ENCODE results near the gene ENOSF1. TPM values are rescaled to one million over a fixed set of nuclear protein-coding genes. Genes with fewer than 3 reads are reported as not detected.

Gene ENOSF1
- total RNA-seq, 1 experiment from 2014 or later = 39.2 TPM

GRCh38 chr18:666628-667027 is 45.8 kb downstream of the ENOSF1 start:
- DNase-seq (ENCODE audit: low spot score) = no peak
- Histone ChIP-seq H3K4me3 (ENCODE audit: low read depth, low read length, poor library complexity, severe bottlenecking) (no peak overlapping the region), H3K36me3 (ENCODE audit: insufficient read depth, low read length, poor library complexity, severe bottlenecking) (peaks cover 59% of the 10 kb centered on the region), H3K4me1 (ENCODE audit: insufficient read depth, low read length, poor library complexity, severe bottlenecking) (no peaks in the 10 kb centered on the region), H3K27ac (ENCODE audit: low read depth, low read length, poor library complexity, severe bottlenecking) (no peak overlapping the region), H3K27me3 (replicated peaks; ENCODE audit: insufficient read depth, low read depth, low read length, poor library complexity) (no peaks in the 10 kb centered on the region), H3K9me3 (ENCODE audit: low read depth, low read length, poor library complexity, severe bottlenecking) (peaks cover 5% of the 10 kb centered on the region)
- TF ChIP-seq EZH2 (IDR thresholded peaks at IDR 0.05; ENCODE audit: borderline replicate concordance, low read depth, low read length, poor library complexity, severe bottlenecking) = no peak
- TF ChIP-seq CTCF (conservative IDR thresholded peaks at IDR 0.05; ENCODE audit: low read depth, low read length) = no peak
- intact Hi-C loops (cut with micrococcal nuclease; ENCODE audit: unreplicated experiment) = no loop called here
- POLR2A ChIA-PET (ENCODE audit: low non-redundant PET) = no interaction called here
- no TSS peak for BruUV-seq (replicated peaks)
- CTCF ChIA-PET = no interaction called here

- intact Hi-C loops (cut with micrococcal nuclease; ENCODE audit: unreplicated experiment) = no loop called here
- peak; percentile 60 for TF ChIP-seq CTCF (conservative IDR thresholded peaks at IDR 0.05; ENCODE audit: low read depth, low read length)
- TF ChIP-seq EZH2 (IDR thresholded peaks at IDR 0.05; ENCODE audit: borderline replicate concordance, low read depth, low read length, poor library complexity, severe bottlenecking) = no peak
- CTCF ChIA-PET = no interaction called here
- no peaks in the 10 kb centered on the region for H3K4me1 ChIP-seq (ENCODE audit: insufficient read depth, low read length, poor library complexity, severe bottlenecking)
- no peak overlapping the region for H3K4me3 ChIP-seq (ENCODE audit: low read depth, low read length, poor library complexity, severe bottlenecking)
- H3K9me3 ChIP-seq (ENCODE audit: low read depth, low read length, poor library complexity, severe bottlenecking) = peaks cover 5% of the 10 kb centered on the region
- H3K27ac ChIP-seq (ENCODE audit: low read depth, low read length, poor library complexity, severe bottlenecking) = no peak overlapping the region
- peaks cover 59% of the 10 kb centered on the region for H3K36me3 ChIP-seq (ENCODE audit: insufficient read depth, low read length, poor library complexity, severe bottlenecking)
- no peak for DNase-seq (ENCODE audit: low spot score)
- POLR2A ChIA-PET (ENCODE audit: low non-redundant PET) = no interaction called here
- no peaks in the 10 kb centered on the region for H3K27me3 ChIP-seq (replicated peaks; ENCODE audit: insufficient read depth, low read depth, low read length, poor library complexity)
- no TSS peak for BruUV-seq (replicated peaks)
Observed at GRCh38 chr18:666177-666576, 46.3 kb downstream of the ENOSF1 start.

GRCh38 chr18:662197-662596 is 50.2 kb downstream of the ENOSF1 start:
- DNase-seq (ENCODE audit: low spot score) = no peak
- H3K27me3 ChIP-seq (replicated peaks; ENCODE audit: insufficient read depth, low read depth, low read length, poor library complexity) = no peaks in the 10 kb centered on the region
- POLR2A ChIA-PET (ENCODE audit: low non-redundant PET) = no interaction called here
- no peak overlapping the region for H3K4me3 ChIP-seq (ENCODE audit: low read depth, low read length, poor library complexity, severe bottlenecking)
- no peak overlapping the region for H3K27ac ChIP-seq (ENCODE audit: low read depth, low read length, poor library complexity, severe bottlenecking)
- H3K4me1 ChIP-seq (ENCODE audit: insufficient read depth, low read length, poor library complexity, severe bottlenecking) = peaks cover 5% of the 10 kb centered on the region
- intact Hi-C loops (cut with micrococcal nuclease; ENCODE audit: unreplicated experiment) = no loop called here
- BruUV-seq (replicated peaks) = no TSS peak
- CTCF ChIA-PET = no interaction called here
- H3K9me3 ChIP-seq (ENCODE audit: low read depth, low read length, poor library complexity, severe bottlenecking) = peaks cover 5% of the 10 kb centered on the region
- no peak for TF ChIP-seq CTCF (conservative IDR thresholded peaks at IDR 0.05; ENCODE audit: low read depth, low read length)
- TF ChIP-seq EZH2 (IDR thresholded peaks at IDR 0.05; ENCODE audit: borderline replicate concordance, low read depth, low read length, poor library complexity, severe bottlenecking) = no peak
- peaks cover 47% of the 10 kb centered on the region for H3K36me3 ChIP-seq (ENCODE audit: insufficient read depth, low read length, poor library complexity, severe bottlenecking)

All from A673 (cell line).